COR-L47 (cell line): ENCODE measurements around the gene SLIT1.
"Not testable (repeated sequence)": the region's sequence is repeated elsewhere in the genome, so short reads cannot be mapped to it uniquely, and the experiment has no call there.

Experiments
- DNase-seq: peaks from one replicate; lab custom pipeline; 2025; lab: John Stamatoyannopoulos, UW

SLIT1 gene

GRCh38 chr10:97042716-97043562 lies 142.8 kb downstream of the SLIT1 start:
- no peak for DNase-seq

GRCh38 chr10:97042081-97042480 lies 143.7 kb downstream of the SLIT1 start:
- no peak for DNase-seq

- no peak for DNase-seq
Measured at GRCh38 chr10:97040706-97041105, 145.1 kb downstream of the SLIT1 start.

GRCh38 chr10:97040248-97040584 lies 145.5 kb downstream of the SLIT1 start:
- no peak for DNase-seq

GRCh38 chr10:97039538-97040247 lies 146.1 kb downstream of the SLIT1 start:
- no peak for DNase-seq

- DNase-seq: no peak
Measured at GRCh38 chr10:97038688-97039087, 147.1 kb downstream of the SLIT1 start.

- DNase-seq: peak; percentile 66
Measured at GRCh38 chr10:97037365-97038361, 148.1 kb downstream of the SLIT1 start.

GRCh38 chr10:97034958-97035769 lies 150.6 kb downstream of the SLIT1 start:
- no peak for DNase-seq

- no peak for DNase-seq
Measured at GRCh38 chr10:97034301-97034700, 151.5 kb downstream of the SLIT1 start.

- DNase-seq: not testable (repeated sequence)
Measured at GRCh38 chr10:97033841-97034240, 151.9 kb downstream of the SLIT1 start.

GRCh38 chr10:97032624-97033023 lies 153.1 kb downstream of the SLIT1 start:
- no peak for DNase-seq

- DNase-seq: no peak
Measured at GRCh38 chr10:97031459-97031858, 154.3 kb downstream of the SLIT1 start.

GRCh38 chr10:97030894-97031293 lies 154.9 kb downstream of the SLIT1 start:
- no peak for DNase-seq

GRCh38 chr10:97029271-97029670 lies 156.5 kb downstream of the SLIT1 start:
- DNase-seq: no peak

GRCh38 chr10:97028832-97029178 lies 157.0 kb downstream of the SLIT1 start:
- DNase-seq: no peak

GRCh38 chr10:97028126-97028831 lies 157.5 kb downstream of the SLIT1 start:
- no peak for DNase-seq

- peak; percentile 15 for DNase-seq
Measured at GRCh38 chr10:97025613-97026242, 160.0 kb downstream of the SLIT1 start.

- DNase-seq: no peak
Measured at GRCh38 chr10:97024168-97025073, 161.3 kb downstream of the SLIT1 start.
